ENCODE results near the gene FYN. TPM values are rescaled to one million over a fixed set of nuclear protein-coding genes. Genes with fewer than 3 reads are reported as not detected.
A peak's percentile ranks its signal among the peaks of the same experiment; 100 is the strongest.

Gene FYN
- total and polyA plus RNA-seq, 2 donors from 2014 or later, result 34.5 to 52.4 TPM

- TF ChIP-seq CTCF (IDR thresholded peaks at IDR 0.05; ENCODE audit: borderline replicate concordance, extremely low read depth, insufficient read depth), result no peak
- peaks cover 0 to 18% (median 4%) of the 10 kb centered on the region in 3 donors for H3K4me1 ChIP-seq (ENCODE audit: control insufficient read depth in 2 of 3, insufficient read depth in 2 of 3, low read depth in 1 of 3, low read length in 3 of 3)
- no peaks in the 10 kb centered on the region for H3K9me3 ChIP-seq (ENCODE audit: control insufficient read depth in 2 of 3, insufficient read depth in 1 of 3, low read length in 3 of 3)
- H3K9ac ChIP-seq (ENCODE audit: low read length in 3 of 3), result no peak overlapping the region
- H3K27me3 ChIP-seq (ENCODE audit: control insufficient read depth, insufficient read depth, low read length), result no peaks in the 10 kb centered on the region
- intact Hi-C loops (cut with DNase I), result no loop called here
- DNase-seq, result peak in 1 of 5 donors; percentile 13
- no peak overlapping the region for H3K27ac ChIP-seq (ENCODE audit: low read depth in 2 of 2, low read length in 2 of 2)
- FAIRE-seq, result no peak
- H3K36me3 ChIP-seq (ENCODE audit: control insufficient read depth in 2 of 3, insufficient read depth in 3 of 3, low read length in 3 of 3), result no peaks in the 10 kb centered on the region
- H3K4me3 ChIP-seq (ENCODE audit: low read length in 3 of 3), result no peak overlapping the region
These were observed 193.1 kb downstream of the FYN start for GRCh38 chr6:111680015-111680712.

GRCh38 chr6:111679126-111679858, 194.0 kb downstream of the FYN start:
- Histone ChIP-seq H3K27me3 (ENCODE audit: control insufficient read depth, insufficient read depth, low read length) (no peaks in the 10 kb centered on the region), H3K4me1 (ENCODE audit: control insufficient read depth in 2 of 3, insufficient read depth in 2 of 3, low read depth in 1 of 3, low read length in 3 of 3) (peaks cover 0 to 16% (median 3%) of the 10 kb centered on the region in 3 donors), H3K36me3 (ENCODE audit: control insufficient read depth in 2 of 3, insufficient read depth in 3 of 3, low read length in 3 of 3) (no peaks in the 10 kb centered on the region), H3K9me3 (ENCODE audit: control insufficient read depth in 2 of 3, insufficient read depth in 1 of 3, low read length in 3 of 3) (no peaks in the 10 kb centered on the region), H3K9ac (ENCODE audit: low read length in 3 of 3) (no peak overlapping the region), H3K4me3 (ENCODE audit: low read length in 3 of 3) (no peak overlapping the region), H3K27ac (ENCODE audit: low read depth in 2 of 2, low read length in 2 of 2) (no peak overlapping the region)
- no peak for DNase-seq
- no peak for FAIRE-seq
- no peak for TF ChIP-seq CTCF (IDR thresholded peaks at IDR 0.05; ENCODE audit: borderline replicate concordance, extremely low read depth, insufficient read depth)
- intact Hi-C loops (cut with DNase I), result no loop called here

- TF ChIP-seq CTCF (IDR thresholded peaks at IDR 0.05; ENCODE audit: borderline replicate concordance, extremely low read depth, insufficient read depth), result no peak
- intact Hi-C loops (cut with DNase I), result no loop called here
- no peaks in the 10 kb centered on the region for H3K27me3 ChIP-seq (ENCODE audit: control insufficient read depth, insufficient read depth, low read length)
- peak overlapping the region in 2 of 3 donors; percentile 13 to 49 for H3K4me3 ChIP-seq (ENCODE audit: low read length in 3 of 3)
- peak overlapping the region; percentile 8 to 54 for H3K27ac ChIP-seq (ENCODE audit: low read depth in 2 of 2, low read length in 2 of 2)
- peak overlapping the region in 1 of 3 donors; percentile 27 for H3K9ac ChIP-seq (ENCODE audit: low read length in 3 of 3)
- FAIRE-seq, result no peak
- peak in 2 of 5 donors; percentile 54 to 63 for DNase-seq
- peaks cover 0 to 17% (median 3%) of the 10 kb centered on the region in 3 donors for H3K4me1 ChIP-seq (ENCODE audit: control insufficient read depth in 2 of 3, insufficient read depth in 2 of 3, low read depth in 1 of 3, low read length in 3 of 3)
- H3K36me3 ChIP-seq (ENCODE audit: control insufficient read depth in 2 of 3, insufficient read depth in 3 of 3, low read length in 3 of 3), result peaks cover 0 to 3% (median 3%) of the 10 kb centered on the region in 3 donors
- no peaks in the 10 kb centered on the region for H3K9me3 ChIP-seq (ENCODE audit: control insufficient read depth in 2 of 3, insufficient read depth in 1 of 3, low read length in 3 of 3)
These were observed 195.8 kb downstream of the FYN start for GRCh38 chr6:111677249-111677990.
